ENCODE measurements around the gene MYO1E.

GRCh38 chr15:59396211-59396610, 23.5 kb upstream of the MYO1E start:
- TF ChIP-seq SMC3 (IDR thresholded peaks at IDR 0.05; ENCODE audit: low read depth, low read length) = no peak
- no peak for TF ChIP-seq CTCF (conservative IDR thresholded peaks at IDR 0.05; ENCODE audit: low read depth, low read length)
- no peak for TF ChIP-seq MAZ (IDR thresholded peaks at IDR 0.05; ENCODE audit: borderline replicate concordance, low read depth, low read length)
- TF ChIP-seq POLR2A (IDR thresholded peaks at IDR 0.05; ENCODE audit: low read depth, low read length) = no peak
- TF ChIP-seq RFX5 (IDR thresholded peaks at IDR 0.05; ENCODE audit: low read depth, low read length) = no peak
- no peak for TF ChIP-seq ELK1 (IDR thresholded peaks at IDR 0.05; ENCODE audit: borderline replicate concordance, low read depth, low read length)
- TF ChIP-seq RCOR1 (IDR thresholded peaks at IDR 0.05; ENCODE audit: insufficient replicate concordance, low read length) = no peak
- no peak for TF ChIP-seq USF2 (IDR thresholded peaks at IDR 0.05; ENCODE audit: low read depth, low read length)
- TF ChIP-seq MXI1 (IDR thresholded peaks at IDR 0.05; ENCODE audit: borderline replicate concordance, low read depth, low read length) = no peak
- TF ChIP-seq NFE2L2 (IDR thresholded peaks at IDR 0.05; ENCODE audit: low read depth, low read length) = no peak
- no peak for TF ChIP-seq MAFK (IDR thresholded peaks at IDR 0.05; ENCODE audit: low read depth, low read length)

All from IMR-90 (cell line).